HG02798 (cell line): ENCODE data around the gene ACP6.
A peak's percentile ranks its signal among the peaks of the same experiment; 100 is the strongest.
"Not testable (repeated sequence)": the region's sequence is repeated elsewhere in the genome, so short reads cannot be mapped to it uniquely, and the experiment has no call there.

Experiments
- ATAC-seq: cut with Tn5 transposase; IDR thresholded peaks from one replicate; pipeline ENCODE4 v1.9.1; 2021; ENCODE audit warnings: mild to moderate bottlenecking; ENCODE audit not compliant: unreplicated experiment, poor library complexity

The ACP6 gene

GRCh38 chr1:147670319-147671001 lies at the start of gene ACP6:
Gene ACP6 (minus strand): TSS chr1:147670524. CDS start chr1:147670048, 476 bp downstream.
- peak; percentile 98 for ATAC-seq

- ATAC-seq: no peak
Measured at GRCh38 chr1:147719711-147720225, 49.4 kb upstream of the ACP6 start.

GRCh38 chr1:147719029-147719698 lies 48.8 kb upstream of the ACP6 start:
- ATAC-seq: no peak

GRCh38 chr1:147717706-147718097 lies 47.4 kb upstream of the ACP6 start:
- ATAC-seq: no peak

GRCh38 chr1:147717051-147717705 lies 46.9 kb upstream of the ACP6 start:
- no peak for ATAC-seq

- no peak for ATAC-seq
Measured at GRCh38 chr1:147712605-147713004, 42.3 kb upstream of the ACP6 start.

GRCh38 chr1:147700042-147701006 lies 30.0 kb upstream of the ACP6 start:
- ATAC-seq: peak; percentile 59

- no peak for ATAC-seq
Measured at GRCh38 chr1:147699686-147700041, 29.3 kb upstream of the ACP6 start.

- ATAC-seq: no peak
Measured at GRCh38 chr1:147683163-147683763, 12.9 kb upstream of the ACP6 start.

GRCh38 chr1:147680608-147681235 lies 10.4 kb upstream of the ACP6 start:
- ATAC-seq: not testable (repeated sequence)

GRCh38 chr1:147677681-147678080 lies 7.4 kb upstream of the ACP6 start:
- ATAC-seq: not testable (repeated sequence)

GRCh38 chr1:147676311-147677085 lies 6.2 kb upstream of the ACP6 start:
- ATAC-seq: no peak

GRCh38 chr1:147673816-147674215 lies 3.5 kb upstream of the ACP6 start:
- no peak for ATAC-seq

- ATAC-seq: no peak
Measured at GRCh38 chr1:147673406-147673805, 3.1 kb upstream of the ACP6 start.

GRCh38 chr1:147669469-147670318 lies 630 bp downstream of the ACP6 start:
- ATAC-seq: peak; percentile 40

GRCh38 chr1:147665521-147665920 lies 4.8 kb downstream of the ACP6 start:
- no peak for ATAC-seq

GRCh38 chr1:147664206-147664605 lies 6.1 kb downstream of the ACP6 start:
- no peak for ATAC-seq

GRCh38 chr1:147654511-147654910 lies 15.8 kb downstream of the ACP6 start:
- ATAC-seq: no peak
